Lower leg skin (tissue), 3 donors: ENCODE results near the gene LRRC46.

Experiments used
- CTCF ChIP-seq, 3 donors: fragments of 450-650 bp; IDR thresholded peaks; one replicate each; pipeline ENCODE4 v1.5.1; 2016; ENCODE audit warnings: antibody characterized with exemption in 3 of 3, mild to moderate bottlenecking in 3 of 3, moderate library complexity in 2 of 3
- POLR2A ChIP-seq, 2 donors: fragments of 450-650 bp; IDR thresholded peaks; one replicate each; pipeline ENCODE4 v1.6.1; 2016 to 2017; ENCODE audit warnings: antibody characterized with exemption in 2 of 2, mild to moderate bottlenecking in 1 of 2, moderate library complexity in 1 of 2

- TF ChIP-seq CTCF (IDR thresholded peaks at IDR 0.05): no peak
- no peak for TF ChIP-seq POLR2A (IDR thresholded peaks at IDR 0.05)
Measured at GRCh38 chr17:47844227-47844626, 12.8 kb downstream of the LRRC46 start.
